Activated T-helper 1 cell treated with anti-CD3 and anti-CD28 coated beads, Interleukin-2, amount 50 U/mL, for 16 hours (primary cell): ENCODE measurements around the gene ATG7.
"Not testable (repeated sequence)": the region's sequence is repeated elsewhere in the genome, so short reads cannot be mapped to it uniquely, and the experiment has no call there.

ENCODE experiments used
- DNase-seq, 2 donors: peaks; one replicate each; pipeline ENCODE4 v3.0.0-alpha.2; 2020; ENCODE audit warnings: low read depth in 1 of 2, low spot score in 1 of 2

Gene ATG7

DNA sequence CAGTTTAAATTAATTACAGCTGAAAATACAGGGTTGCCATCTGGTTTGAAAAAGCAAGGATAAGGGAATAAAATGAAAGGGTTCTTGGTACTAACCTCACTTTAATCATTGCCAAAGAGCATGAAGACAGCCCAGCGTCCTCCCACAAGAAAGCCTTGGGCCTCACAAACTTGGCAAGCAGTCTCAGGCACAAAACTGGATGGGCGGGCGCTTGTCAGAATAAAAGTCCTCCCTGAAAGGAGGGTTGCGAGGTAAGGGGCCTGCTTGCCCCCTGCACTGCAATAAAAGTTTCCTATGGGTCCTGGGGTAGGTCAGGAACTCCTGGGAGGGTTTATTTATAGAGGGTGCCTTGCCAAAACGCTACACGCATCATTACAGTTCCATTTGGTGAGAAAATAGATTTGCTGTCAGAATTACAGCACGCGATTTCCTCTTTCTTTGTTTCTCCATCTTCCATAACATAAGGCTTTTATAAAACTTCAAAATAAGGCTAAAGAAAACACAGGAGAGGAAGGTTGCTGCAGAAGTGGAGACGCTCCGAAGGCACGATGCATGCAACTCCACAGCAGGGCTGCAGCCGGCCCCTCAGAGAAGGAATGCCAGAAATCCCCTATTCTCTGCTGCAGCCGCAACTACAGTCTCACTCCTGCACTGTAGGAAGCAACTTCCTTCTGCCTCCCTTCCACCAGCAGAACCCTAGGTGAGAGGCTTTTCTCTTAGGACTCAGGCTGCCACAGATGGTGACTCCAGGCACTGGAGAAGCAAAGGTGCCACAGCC is 310.2 kb downstream of the ATG7 start:
- DNase-seq, result no peak

DNA sequence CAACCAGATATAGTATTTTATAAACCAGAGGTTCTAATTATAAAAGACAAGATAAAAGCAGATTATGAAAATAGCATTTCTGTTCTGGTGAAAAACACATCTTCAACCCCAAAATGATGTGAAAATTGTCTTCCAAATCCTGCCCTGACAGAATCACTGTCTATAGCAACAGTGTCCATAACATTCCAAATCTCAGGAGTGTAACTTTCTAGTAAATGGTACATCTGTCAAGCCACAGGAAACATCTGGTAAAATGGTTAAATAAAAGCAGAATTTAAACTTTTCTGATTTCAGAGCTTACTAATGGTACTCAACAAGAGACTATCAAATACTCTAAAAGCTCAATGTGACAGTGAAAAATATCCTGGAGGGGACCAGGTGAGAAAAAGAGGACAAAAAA is 311.0 kb downstream of the ATG7 start:
- DNase-seq, result no peak

DNA sequence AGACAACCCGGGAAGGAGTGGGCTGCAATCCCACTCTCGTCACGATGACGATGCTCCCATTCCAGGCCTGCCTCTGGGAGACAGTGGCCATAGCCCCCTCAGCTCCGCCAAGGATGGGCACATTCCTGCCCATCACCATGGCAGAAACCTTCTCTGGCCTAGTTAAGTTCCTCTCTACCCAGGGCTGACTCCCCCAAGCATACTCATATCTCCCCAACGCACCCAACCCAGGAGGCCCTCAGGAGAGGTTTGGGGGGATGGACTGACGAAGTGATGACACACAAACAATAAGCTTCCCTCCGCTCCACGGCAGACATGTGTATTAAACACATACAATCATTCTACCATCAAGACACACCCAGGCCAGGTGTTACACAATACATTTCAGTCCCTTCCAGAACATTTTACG is 311.4 kb downstream of the ATG7 start:
- no peak for DNase-seq

DNA sequence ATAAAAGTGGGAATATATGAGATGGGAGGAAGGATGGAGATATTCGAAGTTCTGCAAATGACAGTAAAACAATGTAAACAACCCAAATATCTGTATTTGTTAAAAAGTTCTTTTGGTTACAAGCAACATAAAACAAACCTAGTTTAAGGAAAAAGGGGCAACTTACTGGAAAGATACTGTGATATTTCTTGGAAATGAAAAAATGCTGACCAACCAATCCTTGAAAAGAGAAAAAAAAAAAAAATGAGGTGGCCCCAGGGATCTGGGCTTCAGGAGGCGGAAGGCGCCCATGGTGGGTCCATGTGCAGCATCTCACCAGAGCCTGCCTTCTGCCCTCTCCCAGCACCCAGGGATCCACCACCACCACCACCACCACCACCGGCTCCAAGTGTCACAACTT is 312.4 kb downstream of the ATG7 start:
- DNase-seq, result no peak

DNA sequence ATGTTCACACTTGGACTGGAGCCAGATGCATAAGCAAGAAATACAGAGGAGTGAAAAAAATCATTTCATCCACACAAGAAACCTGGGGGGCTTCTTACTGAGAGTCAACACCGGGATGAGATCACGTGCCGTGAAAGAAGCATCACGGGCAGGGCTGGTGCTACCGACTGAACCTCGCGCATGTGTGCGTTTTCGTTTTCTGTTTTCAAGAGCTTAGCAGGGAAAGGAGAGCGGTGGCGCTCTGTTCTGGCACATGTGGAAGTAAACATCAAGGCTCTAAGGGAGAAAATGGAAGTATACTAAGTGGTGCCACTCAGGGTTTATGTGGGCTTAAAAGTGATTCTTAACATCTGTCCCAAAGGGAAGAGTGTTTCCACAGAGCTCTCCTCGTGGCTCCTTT is 315.6 kb downstream of the ATG7 start:
- DNase-seq, result no peak

DNA sequence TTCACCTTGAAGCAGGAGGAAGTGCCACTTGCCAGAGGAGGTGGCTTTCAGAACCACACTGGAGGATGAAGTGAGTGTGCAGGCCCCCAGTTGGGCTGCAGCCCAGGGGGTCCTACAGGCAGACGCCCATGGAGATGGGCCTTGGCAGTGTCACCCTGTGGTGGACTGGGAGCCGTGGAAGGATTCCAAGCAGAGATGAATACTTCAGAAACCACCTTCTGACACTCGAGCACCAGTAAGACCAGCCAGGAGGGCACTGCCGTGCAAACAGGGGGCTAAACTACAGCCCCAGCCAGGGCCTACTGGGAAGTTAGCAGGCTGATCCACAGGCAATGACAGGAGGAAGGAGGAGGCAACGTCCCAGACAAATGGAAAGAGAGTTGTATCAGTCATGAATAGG is 316.1 kb downstream of the ATG7 start:
- no peak for DNase-seq

DNA sequence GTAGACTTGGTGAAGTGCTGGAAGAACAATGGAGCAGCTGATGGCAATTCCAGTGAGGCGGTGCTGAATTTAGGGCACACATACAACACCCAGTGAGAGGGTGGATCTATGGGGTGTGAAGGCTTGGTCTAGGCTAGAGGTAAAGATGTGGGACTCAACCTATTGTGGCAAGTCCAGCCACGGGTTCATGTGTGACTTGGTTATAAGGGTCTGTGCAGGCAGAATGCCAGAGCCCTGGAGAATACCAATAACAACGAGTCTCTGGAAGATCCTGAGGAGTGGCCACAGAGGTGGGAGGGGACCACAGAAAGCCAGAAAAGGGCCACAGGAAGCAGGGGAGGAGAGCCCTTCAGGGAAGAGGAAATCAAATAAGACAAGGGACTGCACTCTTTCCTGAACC is 316.6 kb downstream of the ATG7 start:
- no peak for DNase-seq

DNA sequence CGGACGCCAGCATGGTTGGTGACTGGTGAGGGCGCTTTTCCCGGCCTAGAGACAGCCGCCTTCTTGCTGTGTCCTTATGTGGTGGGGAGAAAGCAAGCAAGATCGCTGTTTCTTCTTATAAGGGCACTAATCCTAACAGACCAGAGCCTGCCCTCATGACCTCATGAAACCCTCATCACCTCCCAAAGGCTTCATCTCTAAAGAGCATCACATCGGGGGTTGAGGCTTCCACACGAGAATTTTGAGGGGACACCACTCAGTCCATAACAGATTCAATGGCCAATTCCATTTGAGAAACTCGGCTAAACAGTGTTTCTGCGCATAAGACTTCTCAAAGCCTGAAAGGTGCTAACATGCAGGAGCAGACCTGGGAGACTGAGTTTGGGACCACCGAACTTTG is 317.5 kb downstream of the ATG7 start:
- DNase-seq, result no peak

DNA sequence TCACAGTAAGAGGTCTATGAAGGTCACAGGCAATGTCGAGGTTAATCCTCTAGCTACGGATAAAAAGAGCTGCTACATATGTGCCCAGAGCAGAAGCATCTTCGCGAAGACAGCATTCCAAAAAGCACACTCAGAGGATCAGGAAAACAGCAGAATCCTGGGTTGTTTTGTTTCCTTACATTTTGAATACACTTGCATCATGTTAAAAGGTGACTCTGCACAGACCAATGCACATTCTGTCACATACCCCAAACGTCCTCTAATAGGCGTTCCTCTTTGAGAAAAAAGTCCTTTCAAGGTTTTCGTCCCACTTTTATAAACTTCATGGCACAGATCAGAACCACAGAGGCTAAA is 318.8 kb downstream of the ATG7 start:
- no peak for DNase-seq

DNA sequence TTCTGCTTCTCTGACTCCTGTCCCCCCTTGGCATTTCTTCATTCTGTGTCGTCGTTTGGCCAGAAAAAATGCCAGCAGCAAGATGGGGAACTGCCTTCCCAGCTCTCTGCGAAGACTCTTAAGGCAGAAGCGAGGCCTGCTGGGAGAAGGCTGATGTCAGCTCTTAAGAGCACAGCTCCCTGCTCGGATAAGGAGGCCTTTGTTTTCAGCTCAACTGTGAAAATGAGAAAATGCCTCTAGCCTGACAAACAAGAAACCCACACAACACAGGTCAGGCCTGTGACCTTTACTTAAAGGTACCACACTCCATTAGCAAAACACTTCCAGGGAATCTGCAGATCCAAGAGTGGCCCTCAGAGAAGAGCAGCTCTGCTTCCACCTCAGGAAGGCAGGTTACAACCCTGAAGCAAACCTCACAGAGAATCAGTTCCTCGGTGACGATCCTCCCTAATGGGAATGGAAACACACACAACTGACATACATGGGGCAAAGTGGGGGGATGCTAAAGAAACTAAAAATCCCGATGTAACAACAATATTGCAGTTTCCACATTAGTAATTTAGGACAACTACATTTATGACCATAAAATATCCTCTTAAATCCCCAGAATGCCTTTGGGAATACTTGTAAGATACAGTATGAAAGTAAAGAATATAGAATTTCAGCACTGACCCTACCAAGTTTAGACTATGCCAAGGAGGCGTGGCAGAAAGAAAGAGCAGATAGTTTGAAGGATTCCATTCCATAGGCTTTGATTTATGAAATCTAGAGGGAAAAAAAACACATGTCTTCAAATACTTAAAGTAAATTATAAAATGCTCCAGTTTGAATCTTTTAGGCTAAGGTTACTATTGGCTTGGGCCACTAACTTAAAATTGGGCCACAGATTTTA is 319.4 kb downstream of the ATG7 start:
- DNase-seq, result no peak

DNA sequence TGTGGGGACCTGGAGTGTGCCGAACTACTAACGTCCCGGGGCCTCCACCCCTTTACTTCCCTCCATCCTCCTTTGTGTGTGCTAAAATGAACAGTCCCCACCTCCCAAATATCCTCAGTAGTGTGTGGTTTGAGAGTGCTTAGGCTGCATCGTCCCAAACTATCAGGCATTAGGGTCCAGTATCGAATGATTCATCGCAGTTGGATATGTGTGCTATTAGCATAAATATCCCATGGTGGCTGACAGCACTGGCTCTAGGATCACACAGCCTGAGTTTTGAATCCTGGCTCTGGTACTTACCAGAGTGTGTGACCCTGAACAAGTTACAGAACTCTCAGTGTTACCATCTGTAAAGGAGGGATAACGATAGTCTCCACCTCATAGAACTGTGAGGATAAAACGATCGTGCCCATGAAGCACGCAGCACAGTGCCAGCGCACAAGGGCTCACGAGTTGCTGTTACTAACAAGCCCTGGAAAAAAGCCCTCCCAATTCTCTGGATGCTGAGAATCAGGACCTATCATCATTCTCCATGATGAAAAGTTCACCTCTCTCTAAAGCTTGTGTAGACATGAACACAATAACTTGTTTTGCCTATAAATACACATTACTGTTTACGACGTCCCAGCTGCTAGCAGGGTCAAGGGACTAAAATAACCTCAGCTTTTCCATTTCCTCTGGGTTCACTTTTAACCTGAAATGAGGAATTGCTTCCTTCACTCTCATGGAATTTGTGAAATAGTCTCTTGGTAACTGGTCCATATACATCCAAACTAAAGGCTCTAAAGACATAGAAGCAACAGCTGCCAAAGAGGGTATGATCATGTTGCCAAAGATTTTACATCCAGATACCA is 320.5 kb downstream of the ATG7 start:
- DNase-seq, result no peak

DNA sequence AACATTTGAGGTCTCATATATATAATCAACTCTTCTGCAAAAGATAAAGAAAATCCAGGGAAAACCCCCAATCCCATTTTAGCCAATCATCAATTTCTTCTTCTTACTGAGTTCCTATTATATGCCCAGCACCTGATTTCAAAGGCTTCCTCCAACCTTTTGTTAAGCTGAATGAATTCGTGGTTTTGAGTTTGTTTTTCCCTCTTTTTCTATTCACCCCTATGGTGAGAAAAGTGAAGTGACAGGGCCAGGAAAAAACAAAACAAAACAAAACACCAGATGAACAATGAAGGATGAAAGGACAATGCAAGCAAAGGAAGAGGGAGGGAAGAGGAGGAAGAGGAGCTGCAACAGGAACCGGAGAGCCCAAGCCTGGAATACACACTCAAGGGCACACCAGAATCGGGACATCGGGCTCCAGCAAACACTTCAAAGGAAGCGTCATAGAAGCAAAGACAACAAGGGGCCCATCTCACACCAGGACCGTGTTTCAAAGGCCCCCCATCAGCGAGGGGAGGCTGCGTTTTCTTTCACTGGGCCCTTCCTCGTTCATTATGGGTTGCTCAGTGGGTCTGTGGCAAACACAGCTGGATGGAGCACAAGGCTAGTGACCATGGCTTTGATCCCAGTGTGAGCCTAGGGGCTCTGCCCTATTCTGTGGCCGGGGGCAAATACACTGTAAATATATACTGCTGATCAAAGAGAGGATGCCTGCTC is 321.3 kb downstream of the ATG7 start:
- DNase-seq, result no peak

DNA sequence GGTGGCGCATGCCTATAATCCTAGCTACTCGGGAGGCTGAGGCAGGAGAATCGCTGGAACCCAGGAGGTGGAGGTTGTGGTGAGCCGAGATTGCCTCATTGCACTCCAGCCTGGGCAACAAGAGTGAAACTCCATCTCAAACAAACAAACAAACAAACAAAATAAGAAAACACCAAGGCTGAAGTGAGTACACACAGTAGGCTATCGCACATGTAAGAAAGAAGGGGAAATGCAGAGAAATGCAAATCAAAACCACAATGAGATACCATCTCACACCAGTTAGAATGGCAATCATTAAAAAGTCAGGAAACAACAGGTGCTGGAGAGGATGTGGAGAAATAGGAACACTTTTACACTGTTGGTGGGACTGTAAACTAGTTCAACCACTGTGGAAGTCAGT is 322.8 kb downstream of the ATG7 start:
- DNase-seq, result not testable (repeated sequence)

DNA sequence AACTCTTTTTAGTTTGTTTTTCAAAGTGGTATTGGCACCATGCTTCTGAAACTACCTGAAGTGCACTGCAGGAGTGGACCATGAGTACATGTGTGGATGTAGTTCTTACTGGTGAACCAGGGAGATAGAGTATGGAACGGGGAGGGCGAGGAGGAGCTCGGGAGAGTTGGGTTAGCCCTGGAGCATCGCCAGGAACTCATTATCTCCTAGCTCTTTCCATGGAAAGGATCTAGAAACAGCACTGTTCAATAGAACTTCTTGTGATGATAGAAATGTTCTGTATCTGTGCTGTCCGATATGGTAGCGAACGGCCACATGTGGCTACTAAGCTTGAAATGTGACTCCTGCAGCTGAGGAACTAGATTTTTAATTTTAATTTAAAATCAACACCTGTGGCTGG is 324.2 kb downstream of the ATG7 start:
- no peak for DNase-seq

DNA sequence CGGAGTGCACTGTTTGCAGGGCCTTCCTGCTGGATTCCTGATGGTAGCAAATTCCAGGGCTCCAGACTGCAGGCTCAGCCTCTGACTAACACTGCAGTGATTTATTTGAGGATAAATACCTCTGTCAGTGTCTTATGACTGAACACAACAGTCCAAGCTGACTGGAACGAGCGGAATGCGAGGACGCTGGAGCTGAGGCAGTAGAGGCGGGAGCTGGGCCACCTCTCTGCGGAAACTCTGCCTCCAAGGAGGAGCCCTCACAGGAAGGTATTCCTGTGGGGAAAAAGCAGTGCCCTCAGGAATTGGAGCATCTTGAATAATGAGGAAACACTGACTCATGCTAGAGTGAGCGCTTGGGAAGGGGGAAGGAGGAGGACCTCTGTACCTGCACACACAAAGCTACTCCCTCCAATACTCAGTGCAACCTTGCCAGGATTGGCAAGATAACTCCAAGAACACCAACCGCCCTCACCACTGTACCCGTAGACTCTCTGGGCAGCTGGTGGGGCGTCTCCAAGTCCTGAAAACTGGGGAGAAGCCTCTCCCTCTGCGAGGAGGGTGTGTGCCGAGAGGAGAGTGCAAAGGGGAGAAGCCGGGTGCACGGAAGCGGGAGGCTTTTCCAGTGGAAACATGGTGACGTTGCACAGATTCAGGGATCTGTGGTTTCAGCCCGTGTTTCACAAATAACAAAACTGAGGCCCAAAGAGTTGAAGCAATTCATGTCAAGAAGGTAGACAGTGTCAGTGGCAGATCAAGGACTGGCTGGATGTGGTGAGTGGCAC is 328.5 kb downstream of the ATG7 start:
- DNase-seq, result no peak

DNA sequence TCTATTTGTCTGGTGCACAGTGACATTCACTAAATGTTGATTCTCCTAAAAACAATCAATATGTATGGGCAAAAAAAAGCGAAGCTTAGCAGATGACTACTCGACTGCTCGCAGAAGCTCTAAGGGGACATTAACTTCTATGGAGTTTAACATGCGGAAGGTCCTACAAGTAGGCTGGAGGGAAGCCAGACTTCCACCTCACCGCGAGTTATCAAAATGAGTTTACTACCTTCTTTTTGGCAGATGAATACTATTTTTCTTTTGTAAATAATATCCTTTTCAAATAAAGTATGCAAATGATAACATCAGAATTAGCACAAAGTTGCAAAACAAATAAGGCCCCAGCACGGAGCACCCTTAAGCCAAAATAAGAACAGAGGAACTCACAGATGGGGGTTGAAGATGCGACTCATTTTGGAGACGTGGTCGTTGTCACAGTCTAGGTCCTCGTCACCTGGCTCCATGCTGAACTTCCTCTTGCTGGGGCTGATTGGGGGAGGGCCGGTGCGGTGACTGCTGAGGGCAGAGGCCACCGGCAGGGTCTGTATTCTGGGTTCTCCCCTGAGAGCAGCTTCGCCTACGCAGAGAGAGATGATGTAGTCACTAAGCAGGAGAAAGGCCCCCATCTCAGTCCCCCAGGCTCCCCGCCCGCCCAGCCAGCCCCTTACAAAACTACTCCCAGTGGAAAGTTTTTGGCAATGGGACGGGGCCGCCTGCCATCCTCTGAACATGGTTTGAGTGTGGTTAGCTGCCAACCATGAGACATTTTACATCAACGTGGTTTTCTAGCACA is 329.4 kb downstream of the ATG7 start:
- DNase-seq, result no peak

DNA sequence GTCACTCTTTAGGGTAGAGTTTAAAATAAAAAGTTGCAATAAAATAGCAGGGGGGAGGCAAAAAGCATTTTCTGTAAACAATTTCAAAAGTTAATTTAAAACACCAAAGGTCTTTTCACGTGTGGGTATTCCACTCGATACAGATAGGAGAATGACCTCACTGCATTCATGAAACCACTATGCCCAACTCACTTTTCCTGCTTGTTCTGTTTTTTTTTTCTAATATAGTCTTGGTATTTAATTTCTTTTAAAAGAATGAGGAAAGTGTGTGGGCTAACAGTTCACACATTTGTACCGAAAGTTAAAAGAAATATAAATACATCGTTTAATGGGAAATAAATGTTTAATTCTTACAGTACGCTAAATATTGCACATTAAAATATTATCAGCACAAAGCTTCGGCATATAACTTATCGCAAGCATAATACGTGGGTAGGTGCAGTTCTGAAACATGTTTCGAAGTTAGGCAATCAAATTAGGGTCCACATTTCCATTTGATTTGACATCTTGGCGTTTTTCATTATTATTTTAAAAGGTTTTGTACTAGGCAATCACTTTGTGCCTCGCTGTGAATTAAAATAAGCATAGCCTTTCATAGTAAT is 330.1 kb downstream of the ATG7 start:
- no peak for DNase-seq

DNA sequence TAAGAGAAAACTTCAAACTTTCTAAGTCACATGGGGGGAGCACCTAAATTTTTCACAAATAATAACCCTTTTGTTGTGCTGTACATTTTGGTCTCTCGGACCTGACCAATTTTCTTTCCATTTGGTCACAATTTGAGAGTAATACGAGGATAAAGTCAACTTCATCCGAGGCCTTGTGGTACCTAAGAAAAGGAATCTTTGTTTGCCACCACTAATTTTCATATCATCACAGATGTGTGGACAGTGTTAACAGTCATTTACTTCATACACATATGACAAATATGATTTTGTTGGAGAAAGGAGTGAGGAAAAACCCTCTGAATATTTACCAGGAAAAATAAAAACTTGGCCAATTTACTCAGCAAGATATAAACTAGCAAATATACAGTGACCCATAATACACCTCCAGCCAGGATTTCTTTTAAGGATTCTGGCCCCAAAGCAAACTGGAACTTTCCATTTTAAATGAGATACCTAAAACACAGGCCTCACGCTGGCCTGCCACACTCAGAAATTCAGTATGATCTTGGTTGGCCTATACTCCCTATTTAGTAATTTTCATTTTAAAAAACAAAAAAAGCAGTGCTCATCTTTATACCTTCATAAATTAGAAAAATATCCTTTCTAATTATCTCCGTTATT is 330.8 kb downstream of the ATG7 start:
- DNase-seq, result no peak

DNA sequence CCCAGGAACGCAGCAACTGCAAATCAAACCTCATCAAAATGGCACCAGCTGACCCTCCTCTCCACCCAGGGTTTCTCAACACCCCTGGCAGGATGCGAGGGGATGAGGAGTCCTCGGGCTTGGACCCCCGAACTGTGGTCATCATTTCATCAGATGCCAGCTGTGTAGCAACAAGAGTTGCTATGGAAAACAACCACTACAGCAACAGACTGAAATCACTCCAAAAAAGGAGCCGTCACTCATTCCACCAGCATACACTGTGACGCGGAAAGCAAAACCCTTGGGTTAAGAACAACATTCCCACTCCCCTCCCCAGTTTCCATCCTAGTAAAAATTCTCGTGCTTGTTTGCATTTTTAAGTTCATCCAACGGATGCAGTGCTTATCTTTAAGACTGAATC is 331.4 kb downstream of the ATG7 start:
- DNase-seq, result no peak
